Measurements from ENCODE around the gene PLXDC1. TPM values are rescaled to one million over a fixed set of nuclear protein-coding genes. Genes with fewer than 3 reads are reported as not detected.

The PLXDC1 gene
- total RNA-seq, 1 experiment from 2014 or later = 2.0 TPM

DNA sequence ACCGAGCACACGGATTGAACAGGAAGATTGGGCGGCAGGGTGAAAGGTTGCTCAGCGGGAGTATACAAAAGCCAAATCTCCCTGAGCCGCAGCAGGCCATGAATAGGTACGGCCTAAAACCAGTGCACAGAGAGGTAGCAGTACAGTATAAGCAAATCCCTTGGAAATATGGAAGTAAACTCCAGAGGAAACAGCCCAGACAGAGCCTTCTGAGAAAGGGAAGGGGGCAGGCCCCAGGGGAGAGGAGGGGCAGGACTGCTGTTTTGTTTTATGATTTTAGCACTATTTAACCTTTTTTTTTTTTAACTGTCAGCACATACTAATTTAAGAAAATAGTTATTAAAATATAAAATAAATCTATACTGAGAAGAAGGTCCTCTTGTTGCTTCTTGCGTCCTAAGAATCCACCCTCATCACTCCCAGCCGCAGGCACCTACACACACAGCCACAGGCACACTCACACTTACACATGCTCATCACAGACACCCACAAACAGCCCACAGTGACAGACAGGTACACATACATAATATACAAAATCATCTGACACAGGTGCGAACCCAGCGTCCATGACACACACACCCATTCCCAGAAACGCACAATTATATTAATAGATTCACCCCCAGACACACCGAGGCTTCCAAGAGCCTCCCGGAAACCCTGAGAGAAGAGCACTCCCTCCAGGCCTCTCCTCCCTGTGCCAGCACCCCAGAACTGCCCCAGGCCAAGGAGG is 12.8 kb downstream of the PLXDC1 start:
- Histone ChIP-seq H3K14ac (ENCODE audit: insufficient read depth, low read length) (no peak overlapping the region), H2BK120ac (ENCODE audit: low read depth, low read length, poor library complexity, severe bottlenecking) (no peak overlapping the region), H3K56ac (ENCODE audit: insufficient read length, low read depth, low read length) (no peak overlapping the region), H3K9ac (ENCODE audit: extremely low read depth, insufficient read length, low read length) (no peak overlapping the region), H3T11ph (ENCODE audit: low read length) (no peak overlapping the region), H2BK15ac (ENCODE audit: low read depth, low read length) (no peak overlapping the region), H3K9me3 (ENCODE audit: control insufficient read depth, low read depth, low read length) (no peaks in the 10 kb centered on the region), H3K79me1 (ENCODE audit: insufficient read depth, low read depth, low read length, poor library complexity, severe bottlenecking) (no peaks in the 10 kb centered on the region), H2BK12ac (ENCODE audit: insufficient read length, low read depth, low read length) (no peak overlapping the region), H3K23me2 (ENCODE audit: insufficient read length, low read depth, low read length, poor library complexity, severe bottlenecking) (no peaks in the 10 kb centered on the region), H3K18ac (ENCODE audit: insufficient read length, low read depth, low read length) (no peak overlapping the region), H3K4me2 (ENCODE audit: insufficient read depth, insufficient read length, low read length) (no peak overlapping the region), H3K79me2 (ENCODE audit: insufficient read depth, low read length) (no peaks in the 10 kb centered on the region), H3K4ac (ENCODE audit: low read depth, low read length) (no peak overlapping the region), H4K20me1 (ENCODE audit: control insufficient read depth, insufficient read depth, insufficient read length) (no peaks in the 10 kb centered on the region), H4K91ac (ENCODE audit: insufficient read length, low read depth, low read length) (no peak overlapping the region), H3K4me1 (ENCODE audit: insufficient read depth, low read length) (no peaks in the 10 kb centered on the region), H4K5ac (ENCODE audit: insufficient read length, low read depth, low read length) (no peak overlapping the region), H3K27me3 (ENCODE audit: insufficient read depth, low read length) (no peaks in the 10 kb centered on the region), H2BK5ac (ENCODE audit: insufficient read length, low read length) (no peak overlapping the region), H2AFZ (ENCODE audit: low read length) (no peak overlapping the region), H2AK5ac (ENCODE audit: insufficient read length, low read length) (no peak overlapping the region), H4K8ac (replicated peaks; ENCODE audit: insufficient read length, low read depth, low read length) (no peak overlapping the region), H3K27ac (ENCODE audit: insufficient read length, low read depth, low read length) (no peak overlapping the region), H2BK20ac (ENCODE audit: low read depth, low read length, poor library complexity, severe bottlenecking) (no peak overlapping the region), H3K23ac (ENCODE audit: insufficient read length, low read depth, low read length) (no peak overlapping the region)
- WGBS (ENCODE audit: extremely low coverage, insufficient read length, low lambda C conversion rate) = no CpG with 5 or more reads among the region's 13 CpGs
- TF ChIP-seq, protein P1, sequence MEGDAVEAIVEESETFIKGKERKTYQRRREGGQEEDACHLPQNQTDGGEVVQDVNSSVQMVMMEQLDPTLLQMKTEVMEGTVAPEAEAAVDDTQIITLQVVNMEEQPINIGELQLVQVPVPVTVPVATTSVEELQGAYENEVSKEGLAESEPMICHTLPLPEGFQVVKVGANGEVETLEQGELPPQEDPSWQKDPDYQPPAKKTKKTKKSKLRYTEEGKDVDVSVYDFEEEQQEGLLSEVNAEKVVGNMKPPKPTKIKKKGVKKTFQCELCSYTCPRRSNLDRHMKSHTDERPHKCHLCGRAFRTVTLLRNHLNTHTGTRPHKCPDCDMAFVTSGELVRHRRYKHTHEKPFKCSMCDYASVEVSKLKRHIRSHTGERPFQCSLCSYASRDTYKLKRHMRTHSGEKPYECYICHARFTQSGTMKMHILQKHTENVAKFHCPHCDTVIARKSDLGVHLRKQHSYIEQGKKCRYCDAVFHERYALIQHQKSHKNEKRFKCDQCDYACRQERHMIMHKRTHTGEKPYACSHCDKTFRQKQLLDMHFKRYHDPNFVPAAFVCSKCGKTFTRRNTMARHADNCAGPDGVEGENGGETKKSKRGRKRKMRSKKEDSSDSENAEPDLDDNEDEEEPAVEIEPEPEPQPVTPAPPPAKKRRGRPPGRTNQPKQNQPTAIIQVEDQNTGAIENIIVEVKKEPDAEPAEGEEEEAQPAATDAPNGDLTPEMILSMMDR (conservative IDR thresholded peaks at IDR 0.05) = no peak
- DNase-seq = no peak
- H3K9me3 Mint-ChIP-seq = no peaks in the 10 kb centered on the region; a peak in 2 of 5 replicates
- H3K27ac Mint-ChIP-seq = no peak overlapping the region
- no peaks in the 10 kb centered on the region for H3K36me3 Mint-ChIP-seq (ENCODE audit: insufficient read depth in 1 of 3, low read depth in 3 of 3)
- H3K4me3 Mint-ChIP-seq = no peak overlapping the region
- no peaks in the 10 kb centered on the region for H3K4me1 Mint-ChIP-seq
- peaks cover 6% of the 10 kb centered on the region for H3K27me3 Mint-ChIP-seq (ENCODE audit: low read depth)
